ENCODE data around the gene P2RY14. TPM values are rescaled to one million over a fixed set of nuclear protein-coding genes. Genes with fewer than 3 reads are reported as not detected.

The P2RY14 gene
- total RNA-seq, 1 donor from 2014 or later, result not detected

- Histone ChIP-seq H3K9me3 (ENCODE audit: low read depth) (no peaks in the 10 kb centered on the region), H3K79me2 (ENCODE audit: low read depth) (no peaks in the 10 kb centered on the region), H3K4me3 (no peak overlapping the region), H3K27me3 (no peaks in the 10 kb centered on the region), H3K4me2 (no peak overlapping the region), H3F3A (ENCODE audit: low read depth) (no peaks in the 10 kb centered on the region), H3K9ac (no peak overlapping the region), H2AFZ (replicated peaks) (no peak overlapping the region), H3K27ac (no peak overlapping the region), H4K20me1 (ENCODE audit: low read depth) (no peaks in the 10 kb centered on the region), H3K36me3 (no peaks in the 10 kb centered on the region), H3K4me1 (no peaks in the 10 kb centered on the region)
- Mint-ChIP-seq H3K27ac (no peak overlapping the region), H3K9me3 (no peaks in the 10 kb centered on the region), H3K4me3 (no peak overlapping the region), H3K27me3 (ENCODE audit: insufficient read depth, low read depth) (no peaks in the 10 kb centered on the region), H3K4me1 (peaks cover 3% of the 10 kb centered on the region), H3K36me3 (no peaks in the 10 kb centered on the region)
- TF ChIP-seq EZH2phosphoT487 (IDR thresholded peaks at IDR 0.05) (no peak), EZH2 (IDR thresholded peaks at IDR 0.05) (no peak), CTCF (IDR thresholded peaks at IDR 0.05) (no peak)
- DNase-seq (ENCODE audit: low spot score), result no peak
Observed at GRCh38 chr3:151297429-151297828, 19.1 kb upstream of the P2RY14 start.

GRCh38 chr3:151296226-151296625 lies 17.9 kb upstream of the P2RY14 start:
- H3K36me3 Mint-ChIP-seq, result no peaks in the 10 kb centered on the region
- H3K27me3 Mint-ChIP-seq (ENCODE audit: insufficient read depth, low read depth), result no peaks in the 10 kb centered on the region
- H2AFZ ChIP-seq (replicated peaks), result no peak overlapping the region
- H3K4me3 ChIP-seq, result no peak overlapping the region
- H3K79me2 ChIP-seq (ENCODE audit: low read depth), result no peaks in the 10 kb centered on the region
- no peak overlapping the region for H3K27ac ChIP-seq
- no peak overlapping the region for H3K9ac ChIP-seq
- H3K27me3 ChIP-seq, result no peaks in the 10 kb centered on the region
- H3K4me2 ChIP-seq, result no peak overlapping the region
- H3F3A ChIP-seq (ENCODE audit: low read depth), result no peaks in the 10 kb centered on the region
- TF ChIP-seq EZH2phosphoT487 (IDR thresholded peaks at IDR 0.05) (no peak), EZH2 (IDR thresholded peaks at IDR 0.05) (no peak), CTCF (IDR thresholded peaks at IDR 0.05) (no peak)
- H3K9me3 ChIP-seq (ENCODE audit: low read depth), result no peaks in the 10 kb centered on the region
- H3K36me3 ChIP-seq, result no peaks in the 10 kb centered on the region
- no peaks in the 10 kb centered on the region for H3K9me3 Mint-ChIP-seq
- H3K4me3 Mint-ChIP-seq, result no peak overlapping the region
- no peaks in the 10 kb centered on the region for H4K20me1 ChIP-seq (ENCODE audit: low read depth)
- no peaks in the 10 kb centered on the region for H3K4me1 ChIP-seq
- peaks cover 3% of the 10 kb centered on the region for H3K4me1 Mint-ChIP-seq
- DNase-seq (ENCODE audit: low spot score), result no peak
- H3K27ac Mint-ChIP-seq, result no peak overlapping the region

- Histone ChIP-seq H3K79me2 (ENCODE audit: low read depth) (no peaks in the 10 kb centered on the region), H3K36me3 (no peaks in the 10 kb centered on the region), H3K4me2 (no peak overlapping the region), H3K27me3 (no peaks in the 10 kb centered on the region), H3K4me1 (no peaks in the 10 kb centered on the region), H2AFZ (replicated peaks) (no peak overlapping the region), H3K9me3 (ENCODE audit: low read depth) (no peaks in the 10 kb centered on the region), H3K27ac (no peak overlapping the region), H4K20me1 (ENCODE audit: low read depth) (no peaks in the 10 kb centered on the region), H3K4me3 (no peak overlapping the region), H3F3A (ENCODE audit: low read depth) (no peaks in the 10 kb centered on the region), H3K9ac (no peak overlapping the region)
- Mint-ChIP-seq H3K27me3 (ENCODE audit: insufficient read depth, low read depth) (no peaks in the 10 kb centered on the region), H3K27ac (no peak overlapping the region), H3K4me3 (no peak overlapping the region), H3K36me3 (no peaks in the 10 kb centered on the region), H3K9me3 (no peaks in the 10 kb centered on the region), H3K4me1 (peaks cover 3% of the 10 kb centered on the region)
- DNase-seq (ENCODE audit: low spot score), result no peak
- no peak for TF ChIP-seq CTCF (IDR thresholded peaks at IDR 0.05)
- no peak for TF ChIP-seq EZH2phosphoT487 (IDR thresholded peaks at IDR 0.05)
- TF ChIP-seq EZH2 (IDR thresholded peaks at IDR 0.05), result no peak
Observed at GRCh38 chr3:151293127-151293526, 14.8 kb upstream of the P2RY14 start.

Measured in neural progenitor cell (in vitro differentiated cells).